Panc1 (cell line): ENCODE results near the gene DMRT2.

ENCODE experiments used
- POLR2AphosphoS5 ChIP-seq: IDR thresholded peaks from 2 replicates; pipeline ENCODE4 v1.6.1; 2012; ENCODE audit warnings: mild to moderate bottlenecking, low read depth, low read length, moderate library complexity
- TF ChIP-seq, protein P1 (sequence below), 2 experiments: IDR thresholded peaks; 2 replicates each; pipeline ENCODE4 v1.6.1; 2011 to 2012; ENCODE audit warnings: low read depth in 2 of 2, control low read depth in 1 of 2, low read length in 1 of 2, mild to moderate bottlenecking in 1 of 2, moderate library complexity in 1 of 2; ENCODE audit not compliant: insufficient read depth in 1 of 2

DNA sequence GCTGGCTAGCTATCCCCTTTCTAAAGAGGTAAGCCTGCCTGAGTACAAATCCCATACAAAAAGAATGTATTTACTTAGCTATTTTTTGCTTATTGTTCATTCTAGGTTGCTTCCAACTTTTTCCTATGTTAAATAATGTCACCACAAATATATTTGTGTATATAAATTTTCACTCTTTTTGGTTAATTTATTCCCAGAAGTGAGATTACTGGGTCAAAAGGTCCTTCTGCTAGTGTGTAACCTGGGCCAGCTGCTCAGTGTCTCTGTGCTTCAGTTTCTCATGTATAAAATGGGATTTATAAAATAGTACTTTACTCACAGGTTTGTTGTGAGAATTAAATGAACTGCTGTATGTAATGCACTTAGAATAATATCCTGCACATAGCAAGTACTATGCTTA is 23.9 kb upstream of the DMRT2 start:
- TF ChIP-seq, protein P1, sequence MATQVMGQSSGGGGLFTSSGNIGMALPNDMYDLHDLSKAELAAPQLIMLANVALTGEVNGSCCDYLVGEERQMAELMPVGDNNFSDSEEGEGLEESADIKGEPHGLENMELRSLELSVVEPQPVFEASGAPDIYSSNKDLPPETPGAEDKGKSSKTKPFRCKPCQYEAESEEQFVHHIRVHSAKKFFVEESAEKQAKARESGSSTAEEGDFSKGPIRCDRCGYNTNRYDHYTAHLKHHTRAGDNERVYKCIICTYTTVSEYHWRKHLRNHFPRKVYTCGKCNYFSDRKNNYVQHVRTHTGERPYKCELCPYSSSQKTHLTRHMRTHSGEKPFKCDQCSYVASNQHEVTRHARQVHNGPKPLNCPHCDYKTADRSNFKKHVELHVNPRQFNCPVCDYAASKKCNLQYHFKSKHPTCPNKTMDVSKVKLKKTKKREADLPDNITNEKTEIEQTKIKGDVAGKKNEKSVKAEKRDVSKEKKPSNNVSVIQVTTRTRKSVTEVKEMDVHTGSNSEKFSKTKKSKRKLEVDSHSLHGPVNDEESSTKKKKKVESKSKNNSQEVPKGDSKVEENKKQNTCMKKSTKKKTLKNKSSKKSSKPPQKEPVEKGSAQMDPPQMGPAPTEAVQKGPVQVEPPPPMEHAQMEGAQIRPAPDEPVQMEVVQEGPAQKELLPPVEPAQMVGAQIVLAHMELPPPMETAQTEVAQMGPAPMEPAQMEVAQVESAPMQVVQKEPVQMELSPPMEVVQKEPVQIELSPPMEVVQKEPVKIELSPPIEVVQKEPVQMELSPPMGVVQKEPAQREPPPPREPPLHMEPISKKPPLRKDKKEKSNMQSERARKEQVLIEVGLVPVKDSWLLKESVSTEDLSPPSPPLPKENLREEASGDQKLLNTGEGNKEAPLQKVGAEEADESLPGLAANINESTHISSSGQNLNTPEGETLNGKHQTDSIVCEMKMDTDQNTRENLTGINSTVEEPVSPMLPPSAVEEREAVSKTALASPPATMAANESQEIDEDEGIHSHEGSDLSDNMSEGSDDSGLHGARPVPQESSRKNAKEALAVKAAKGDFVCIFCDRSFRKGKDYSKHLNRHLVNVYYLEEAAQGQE (IDR thresholded peaks at IDR 0.05; ENCODE audit: insufficient read depth in 1 of 2, low read depth in 2 of 2, low read length in 1 of 2): no peak
- no peak for TF ChIP-seq POLR2AphosphoS5
